GM23248 (cell line): ENCODE measurements around the gene CPNE4.

Source experiments
- EZH2 ChIP-seq: fragments of 200-600 bp; sonication (generic); IDR thresholded peaks from 2 replicates; pipeline ENCODE4 v1.6.1; 2018; ENCODE audit warnings: antibody characterized with exemption, mild to moderate bottlenecking; ENCODE audit not compliant: insufficient read depth, poor library complexity, severe bottlenecking
- EZH2phosphoT487 ChIP-seq: fragments of 200-600 bp; sonication (generic); IDR thresholded peaks from 2 replicates; pipeline ENCODE4 v1.6.1; 2018; ENCODE audit warnings: antibody characterized with exemption, moderate library complexity, mild to moderate bottlenecking, low read depth; ENCODE audit not compliant: insufficient read depth

- TF ChIP-seq EZH2 (no peak), EZH2phosphoT487 (no peak)
Measured at GRCh38 chr3:131714585-131715220, 320.1 kb downstream of the CPNE4 start.
